Colon (tissue), 2 donors: ENCODE results near the gene PRADC1.
"Not testable (repeated sequence)": the region's sequence is repeated elsewhere in the genome, so short reads cannot be mapped to it uniquely, and the experiment has no call there.

Source experiments
- FAIRE-seq: peaks from 2 replicates; lab custom pipeline; 2012; peaks lifted over from hg19 to GRCh38; lab: Jason Lieb, UNC
- donor health status: control.
- donor health status: control.

PRADC1 gene

GRCh38 chr2:73202156-73203054 is 30.6 kb downstream of the PRADC1 start, which contains the start of gene NOTO:
TSS of gene NOTO (plus strand) at chr2:73202574. CDS start at chr2:73202667, 93 bp downstream.
- FAIRE-seq = no peak

- FAIRE-seq = not testable (repeated sequence)
Observed at GRCh38 chr2:73200281-73200680, 32.8 kb downstream of the PRADC1 start.

GRCh38 chr2:73197579-73197978 is 35.5 kb downstream of the PRADC1 start:
- no peak for FAIRE-seq

- FAIRE-seq = no peak
Observed at GRCh38 chr2:73187549-73187948, 45.5 kb downstream of the PRADC1 start.

- no peak for FAIRE-seq
Observed at GRCh38 chr2:73185965-73186364, 47.1 kb downstream of the PRADC1 start.
